ENCODE data around the gene P2RX6.
"Not testable (repeated sequence)": the region's sequence is repeated elsewhere in the genome, so short reads cannot be mapped to it uniquely, and the experiment has no call there.

Gene P2RX6

GRCh38 chr22:20995329-20996030, 19.5 kb upstream of the P2RX6 start:
- no peak for DNase-seq

- DNase-seq = no peak
These were observed 18.9 kb upstream of the P2RX6 start for GRCh38 chr22:20996031-20996410.

- DNase-seq = no peak
These were observed 18.1 kb upstream of the P2RX6 start for GRCh38 chr22:20996598-20997535.

- no peak for DNase-seq
These were observed 17.3 kb upstream of the P2RX6 start for GRCh38 chr22:20997536-20998257.

GRCh38 chr22:20998411-20999336, 16.3 kb upstream of the P2RX6 start:
- no peak for DNase-seq

- no peak for DNase-seq
These were observed 15.4 kb upstream of the P2RX6 start for GRCh38 chr22:20999350-21000206.

- no peak for DNase-seq
These were observed 14.6 kb upstream of the P2RX6 start for GRCh38 chr22:21000207-21000986.

- no peak for DNase-seq
These were observed 13.9 kb upstream of the P2RX6 start for GRCh38 chr22:21000987-21001600.

GRCh38 chr22:21001601-21002325, 13.2 kb upstream of the P2RX6 start, which contains the start of gene THAP7:
Gene THAP7 (minus strand): TSS chr22:21002118. CDS start chr22:21001911, 207 bp downstream.
- peak; percentile 97 for DNase-seq

GRCh38 chr22:21003782-21004181, 11.2 kb upstream of the P2RX6 start:
- DNase-seq = no peak

- not testable (repeated sequence) for DNase-seq
These were observed 5.8 kb upstream of the P2RX6 start for GRCh38 chr22:21009208-21009607.

- DNase-seq = no peak
These were observed 5.1 kb upstream of the P2RX6 start for GRCh38 chr22:21009638-21010425.

GRCh38 chr22:21010426-21011113, 4.4 kb upstream of the P2RX6 start:
- DNase-seq = no peak

- no peak for DNase-seq
These were observed 2.2 kb upstream of the P2RX6 start for GRCh38 chr22:21012446-21013407.

GRCh38 chr22:21013657-21014201, 1.2 kb upstream of the P2RX6 start:
- no peak for DNase-seq

- DNase-seq = peak; percentile 78
These were observed 701 bp upstream of the P2RX6 start for GRCh38 chr22:21014202-21014725.
